HepG2 (cell line): ENCODE data around the gene PGM2. TPM values are rescaled to one million over a fixed set of nuclear protein-coding genes. Genes with fewer than 3 reads are reported as not detected.

ENCODE experiments used
- AGO1 ChIP-seq: fragments of 200-400 bp; formaldehyde crosslinking; IDR thresholded peaks from 2 replicates; pipeline ENCODE4 v1.6.1; 2017; ENCODE audit warnings: mild to moderate bottlenecking, low read depth, low read length, moderate library complexity; ENCODE audit not compliant: poor library complexity, severe bottlenecking
- ATF7-NPFF ChIP-seq: sonication (generic); formaldehyde crosslinking; IDR thresholded peaks from 2 replicates; pipeline ENCODE4 v1.8.1; 2023; ENCODE audit warnings: mild to moderate bottlenecking, low read depth, missing genetic modification reagents, moderate library complexity
- BORCS8-MEF2B ChIP-seq: sonication (generic); formaldehyde crosslinking; IDR thresholded peaks from 2 replicates; pipeline ENCODE4 v1.8.0; 2022; ENCODE audit warnings: mild to moderate bottlenecking, missing genetic modification reagents
- NFATC3 ChIP-seq: sonication (generic); formaldehyde crosslinking; IDR thresholded peaks from 2 replicates; pipeline ENCODE4 v1.5.1; 2020; ENCODE audit warnings: mild to moderate bottlenecking, missing genetic modification reagents
- PHF5A ChIP-seq: IDR thresholded peaks from one replicate; pipeline ENCODE4 v1.6.1; 2018; ENCODE audit warnings: low read depth, missing genetic modification reagents; ENCODE audit not compliant: unreplicated experiment
- REPIN1 ChIP-seq: sonication (generic); formaldehyde crosslinking; IDR thresholded peaks from 2 replicates; pipeline ENCODE4 v1.8.0; 2022; ENCODE audit warnings: missing genetic modification reagents, low read depth, mild to moderate bottlenecking, borderline replicate concordance
- STAG1 ChIP-seq: sonication (generic); formaldehyde crosslinking; IDR thresholded peaks from 2 replicates; pipeline ENCODE4 v1.4.0; 2020; ENCODE audit warnings: missing genetic modification reagents
- TFDP1 ChIP-seq: IDR thresholded peaks from 2 replicates; pipeline ENCODE4 v1.6.1; 2016; ENCODE audit warnings: missing compliant biosample characterization, missing genetic modification reagents, borderline replicate concordance
- XRCC5 ChIP-seq: fragments of 200-400 bp; formaldehyde crosslinking; optimal IDR thresholded peaks from 2 replicates; pipeline ENCODE3; 2017; ENCODE audit warnings: mild to moderate bottlenecking, low read length
- ZBTB37 ChIP-seq: sonication (generic); formaldehyde crosslinking; IDR thresholded peaks from 2 replicates; pipeline ENCODE4 v1.4.0; 2020; ENCODE audit warnings: mild to moderate bottlenecking, missing genetic modification reagents
- ZHX2 ChIP-seq, 2 experiments: sonication (generic) in 1 of 2; formaldehyde crosslinking in 1 of 2; IDR thresholded peaks; 2 replicates each; pipeline versions ENCODE4 v1.6.1 to v1.9.0; 2014 to 2022; ENCODE audit warnings: antibody characterized with exemption in 1 of 2, borderline replicate concordance in 1 of 2, inconsistent platforms in 1 of 2, low read depth in 1 of 2, missing genetic modification reagents in 1 of 2
- ZNF280B ChIP-seq: sonication (generic); formaldehyde crosslinking; IDR thresholded peaks from 2 replicates; pipeline ENCODE4 v1.5.0; 2020; ENCODE audit warnings: missing genetic modification reagents, mild to moderate bottlenecking, borderline replicate concordance
- ZNF282 ChIP-seq: fragments of 450-650 bp; IDR thresholded peaks from 2 replicates; pipeline ENCODE4 v1.6.1; 2018; ENCODE audit not compliant: partially characterized antibody
- ZNF296 ChIP-seq: sonication (generic); formaldehyde crosslinking; conservative IDR thresholded peaks from 2 replicates; pipeline ENCODE4 v1.5.0; 2020; ENCODE audit warnings: mild to moderate bottlenecking, missing genetic modification reagents
- ZNF383 ChIP-seq: sonication (generic); formaldehyde crosslinking; IDR thresholded peaks from 2 replicates; pipeline ENCODE4 v1.4.0; 2020; ENCODE audit warnings: missing genetic modification reagents, mild to moderate bottlenecking, borderline replicate concordance
- ZNF567 ChIP-seq: sonication (generic); formaldehyde crosslinking; IDR thresholded peaks from 2 replicates; pipeline ENCODE4 v1.8.1; 2023; ENCODE audit warnings: mild to moderate bottlenecking, missing genetic modification reagents, borderline replicate concordance
- polyA plus RNA-seq, 8 experiments: library from polyadenylated mRNA; depleted of rRNA in 3 of 8; stranded (reverse) in 7 of 8; unstranded in 1 of 8; fragments of >200 nt; fragmentation: Illumina TruSeq in 4 of 8; extraction: Trizol in 4 of 8; gene quantifications; 2 replicates each; pipeline versions ENCODE4 v1.2.1 to v1.2.3, GENCODE V29; 2011 to 2016; ENCODE audit warnings: low read depth in 4 of 8, missing spikeins in 1 of 8, mixed read lengths in 1 of 8; ENCODE audit not compliant: insufficient read depth in 1 of 8
- total RNA-seq, 5 experiments: library from RNA; depleted of rRNA; stranded (reverse); fragments of >200 nt; fragmentation: Illumina TruSeq; extraction: Trizol; gene quantifications; 2 replicates each; pipeline ENCODE4 v1.2.3, GENCODE V29; 2016; ENCODE audit warnings: low read depth in 1 of 5

Gene PGM2
- total and polyA plus RNA-seq, 2 of the 13 experiments (the other 11 are each of a cell fraction or from before 2014, with no cell fraction given) = 14.6 to 36.9 TPM

- no peak for TF ChIP-seq ZNF383 (CRISPR knock-in tag)
- no peak for TF ChIP-seq ZHX2 (IDR thresholded peaks at IDR 0.05; ENCODE audit: low read depth)
- no peak for TF ChIP-seq ZHX2 (CRISPR knock-in tag; IDR thresholded peaks at IDR 0.05; ENCODE audit: borderline replicate concordance)
- no peak for TF ChIP-seq REPIN1 (CRISPR knock-in tag)
- no peak for TF ChIP-seq ZNF296 (CRISPR knock-in tag)
- TF ChIP-seq ZBTB37 (CRISPR knock-in tag) = no peak
- TF ChIP-seq ZNF567 = no peak
- no peak for TF ChIP-seq AGO1
- no peak for TF ChIP-seq PHF5A (CRISPR knock-in tag)
- no peak for TF ChIP-seq ZNF282
- no peak for TF ChIP-seq BORCS8-MEF2B (CRISPR knock-in tag)
- TF ChIP-seq ATF7-NPFF (CRISPR knock-in tag) = no peak
- no peak for TF ChIP-seq STAG1 (CRISPR knock-in tag)
- TF ChIP-seq ZNF280B = no peak
- no peak for TF ChIP-seq XRCC5
- TF ChIP-seq NFATC3 (CRISPR knock-in tag) = no peak
- no peak for TF ChIP-seq TFDP1 (CRISPR knock-in tag)
Measured at GRCh38 chr4:37873386-37873785, 46.9 kb downstream of the PGM2 start (continued).
